Measurements from ENCODE around the gene PSKH1. TPM values are rescaled to one million over a fixed set of nuclear protein-coding genes. Genes with fewer than 3 reads are reported as not detected.
"Not testable (repeated sequence)": the region's sequence is repeated elsewhere in the genome, so short reads cannot be mapped to it uniquely, and the experiment has no call there.

The PSKH1 gene
- total and polyA plus RNA-seq, 10 of the 15 experiments (the other 5 are each of a cell fraction or from before 2014, with no cell fraction given): 0.63 to 20.4 (median 7.8) TPM

GRCh38 chr16:67971111-67971510 lies 78.1 kb downstream of the PSKH1 start (continued):
- TF ChIP-seq HDAC6 (IDR thresholded peaks at IDR 0.05; ENCODE audit: unreplicated experiment) (no peak), HDGF (IDR thresholded peaks at IDR 0.05) (no peak), RB1 (IDR thresholded peaks at IDR 0.05; ENCODE audit: borderline replicate concordance) (no peak), HSF1 (IDR thresholded peaks at IDR 0.05; ENCODE audit: low read depth, low read length) (no peak)

- CTCF ChIA-PET; ATAC-seq; DNase-seq (ENCODE audit: low read depth, low spot score); intact Hi-C loops (cut with micrococcal nuclease; ENCODE audit: unreplicated experiment); SMC1A ChIA-PET (ENCODE audit: uncharacterized antibody, unreplicated experiment); FAIRE-seq; H3K36me3 ChIP-seq (ENCODE audit: control insufficient read depth in 2 of 2, insufficient read depth in 2 of 2, low read length in 1 of 2); BruUV-seq (replicated peaks); H3K4me2 ChIP-seq (ENCODE audit: control insufficient read depth, insufficient read depth); H3K9ac ChIP-seq (ENCODE audit: control insufficient read depth, insufficient read depth, low read length); POLR2A ChIA-PET; H3K79me2 ChIP-seq (ENCODE audit: control insufficient read depth, insufficient read depth, low read length); H3K9me3 ChIP-seq (replicated peaks; ENCODE audit: control insufficient read depth, insufficient read depth, low read length); RAD21 ChIA-PET (ENCODE audit: unreplicated experiment); H3K4me3 ChIP-seq; H3K27ac ChIP-seq (ENCODE audit: control insufficient read depth, insufficient read depth); H4K20me1 ChIP-seq (ENCODE audit: control insufficient read depth, insufficient read depth); H3K27me3 ChIP-seq (replicated peaks in 1 of 2; ENCODE audit: control insufficient read depth in 2 of 2, insufficient read depth in 2 of 2, low read length in 1 of 2); in situ Hi-C loops (cut with MboI); H2AFZ ChIP-seq (ENCODE audit: control insufficient read depth, low read depth, low read length): not testable (repeated sequence)
- 85% methylated on average over 3 of the region's 7 CpGs for WGBS (ENCODE audit: insufficient coverage, insufficient replicate concordance, low lambda C conversion rate, missing lambda C conversion rate)
- H3K4me1 ChIP-seq (ENCODE audit: control insufficient read depth, insufficient read depth, low read length): peaks cover 25% of the 10 kb centered on the region
Observed at GRCh38 chr16:67972285-67972684, 79.2 kb downstream of the PSKH1 start.
